COLO668 (cell line): ENCODE measurements around the gene P2RX1.

Source experiments
- DNase-seq: peaks from one replicate; lab custom pipeline; 2025; ENCODE audit not compliant: unreplicated experiment; lab: John Stamatoyannopoulos, UW

Gene P2RX1

DNA sequence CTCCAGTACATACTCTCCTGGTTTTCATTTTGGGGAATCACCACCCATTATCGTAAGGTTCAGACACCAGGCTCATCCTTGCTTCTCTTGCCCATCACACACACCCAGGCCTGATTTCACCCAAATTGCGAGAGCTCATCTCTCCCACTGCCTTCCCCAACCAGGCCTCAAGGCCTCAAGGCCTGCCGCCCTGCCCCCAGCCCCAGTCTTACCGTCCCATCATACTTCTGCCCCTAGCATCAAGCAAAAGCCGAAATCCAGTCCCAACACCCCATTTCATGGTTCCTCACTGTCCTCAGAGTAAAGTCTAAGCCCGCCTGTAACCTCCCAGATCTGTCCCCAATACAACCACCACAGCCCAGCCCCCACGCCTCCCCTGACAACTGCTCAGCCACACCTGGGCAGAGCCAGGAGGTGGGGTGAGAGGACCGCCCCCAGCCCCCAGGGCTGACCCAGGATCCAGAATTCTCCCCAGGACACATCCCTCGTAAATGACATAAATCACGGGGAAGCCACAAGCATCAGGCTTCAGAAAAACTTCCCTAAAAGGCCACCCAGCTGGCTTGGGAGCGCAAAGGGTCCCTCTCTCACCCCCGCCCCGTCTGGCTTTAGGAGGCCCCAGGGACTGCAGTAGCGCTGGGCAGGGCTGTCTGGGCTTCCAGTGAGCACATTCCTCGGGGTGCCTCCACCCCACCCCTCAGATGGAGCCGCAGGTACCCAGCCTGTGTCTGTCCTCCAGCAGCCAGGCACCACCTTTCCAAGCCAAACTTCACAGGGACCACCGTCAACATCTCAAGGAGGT is 9.6 kb upstream of the P2RX1 start:
- DNase-seq, result no peak

DNA sequence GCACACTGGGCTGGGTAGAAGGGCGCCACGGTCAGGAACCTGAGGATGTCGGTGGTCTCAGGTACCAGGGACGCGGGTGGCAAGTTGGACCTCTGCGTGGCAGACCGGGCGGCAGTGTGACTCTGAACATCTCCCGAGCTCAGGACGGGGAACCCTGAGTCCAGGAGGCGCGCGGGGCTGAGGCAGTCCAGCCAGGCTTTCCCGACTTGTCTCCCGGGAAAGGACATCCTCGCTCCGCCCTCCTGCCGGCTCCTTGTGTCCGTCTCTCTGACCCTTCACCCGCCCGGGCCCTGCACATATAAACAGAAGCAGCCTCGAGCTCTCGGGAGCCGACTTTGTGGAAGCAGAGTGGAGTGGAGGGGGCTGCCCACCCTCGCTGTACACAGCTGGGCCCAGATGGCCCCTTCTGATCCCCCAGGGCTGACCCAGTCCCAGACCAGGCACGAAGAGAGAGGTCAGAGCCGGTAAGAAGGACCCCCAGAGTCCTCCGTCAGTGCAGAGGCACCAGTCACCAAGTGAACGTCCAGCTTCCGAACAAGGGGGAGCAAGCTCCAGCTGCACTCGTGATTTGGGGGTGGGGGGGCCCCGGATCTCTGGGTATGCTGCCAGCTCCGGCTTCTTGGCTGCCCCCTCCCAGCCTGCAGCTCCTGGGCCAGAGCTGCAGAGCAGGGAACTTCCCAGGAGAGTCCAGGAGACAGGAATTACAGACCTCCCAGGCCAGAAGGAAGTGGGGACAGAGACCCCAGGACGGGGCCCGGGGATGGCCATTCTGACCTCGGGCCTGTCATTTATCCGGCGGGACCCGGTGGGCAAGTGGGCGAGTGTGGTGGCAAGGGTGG is 8.5 kb upstream of the P2RX1 start:
- no peak for DNase-seq

- DNase-seq, result peak; percentile 74
Observed at GRCh38 chr17:3923466-3924190, 7.4 kb upstream of the P2RX1 start.

- peak; percentile 31 for DNase-seq
Observed at GRCh38 chr17:3922765-3923164, 6.5 kb upstream of the P2RX1 start.

GRCh38 chr17:3921502-3922319 is 5.4 kb upstream of the P2RX1 start:
- peak; percentile 14 for DNase-seq

GRCh38 chr17:3921006-3921405 is 4.7 kb upstream of the P2RX1 start:
- DNase-seq, result peak; percentile 7

- no peak for DNase-seq
Observed at GRCh38 chr17:3919123-3919624, 2.9 kb upstream of the P2RX1 start.

DNA sequence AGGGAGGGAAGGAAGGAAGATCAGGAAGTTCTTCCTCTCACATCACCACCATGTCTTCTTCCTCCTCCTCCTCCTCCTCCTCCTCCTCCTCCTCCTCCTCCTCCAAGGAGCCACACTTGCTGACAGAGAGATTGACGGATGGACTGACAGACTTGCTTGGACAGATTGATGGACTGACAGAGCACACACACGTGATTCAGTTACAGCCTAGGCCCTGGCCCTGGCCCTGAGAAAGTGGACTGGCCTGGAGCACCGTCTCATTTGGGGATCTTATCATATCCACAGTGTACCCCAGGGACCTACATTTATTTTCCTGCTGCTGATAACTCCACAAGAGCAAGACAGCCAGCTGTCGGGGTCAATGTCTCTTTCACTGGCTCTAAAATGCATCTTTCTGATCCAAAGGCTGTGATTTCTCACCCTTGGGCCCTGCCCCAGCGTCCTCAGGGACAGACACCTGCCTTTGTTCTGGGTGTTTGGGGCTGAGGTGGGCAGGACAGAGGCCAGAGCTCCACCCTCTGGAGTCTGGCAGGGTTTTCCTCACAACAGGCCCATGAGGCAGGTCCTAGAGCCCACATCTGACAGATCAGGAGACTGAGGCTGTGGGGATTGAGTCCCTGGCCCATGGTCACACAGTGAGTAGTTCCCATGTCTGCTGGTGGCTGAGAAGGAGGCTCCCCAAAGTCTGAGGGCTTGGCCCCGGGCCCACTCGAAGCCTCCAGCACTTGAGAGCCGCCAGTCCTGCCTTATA is 2.3 kb upstream of the P2RX1 start:
- DNase-seq, result peak; percentile 5

DNA sequence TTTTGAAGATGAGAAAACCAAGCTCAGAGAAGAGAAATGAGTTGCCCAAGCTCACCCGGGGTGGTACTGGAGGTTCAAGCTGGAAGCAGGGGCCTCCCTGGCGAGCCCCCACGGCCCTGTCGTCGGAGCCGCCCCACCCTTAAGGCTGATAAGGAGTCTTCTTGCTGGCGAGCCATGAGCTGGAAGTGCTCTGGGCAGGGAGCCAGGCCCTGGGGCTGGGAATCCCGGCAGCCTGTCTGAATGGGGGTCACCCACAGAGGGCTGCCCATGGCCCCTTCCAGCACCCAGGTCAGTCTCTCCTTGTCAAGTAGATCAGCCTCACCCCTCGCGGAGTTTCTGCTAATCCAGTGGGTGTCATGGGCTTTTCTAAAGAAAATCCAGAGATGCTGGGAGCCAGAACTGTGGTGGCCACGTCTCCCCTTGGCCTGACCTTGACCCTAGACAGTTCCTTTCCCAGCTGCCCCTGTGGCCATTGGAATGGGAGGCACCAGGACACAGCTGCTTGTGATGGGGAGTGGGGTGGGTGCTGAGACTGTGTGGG is 1.2 kb upstream of the P2RX1 start:
- peak; percentile 11 for DNase-seq

DNA sequence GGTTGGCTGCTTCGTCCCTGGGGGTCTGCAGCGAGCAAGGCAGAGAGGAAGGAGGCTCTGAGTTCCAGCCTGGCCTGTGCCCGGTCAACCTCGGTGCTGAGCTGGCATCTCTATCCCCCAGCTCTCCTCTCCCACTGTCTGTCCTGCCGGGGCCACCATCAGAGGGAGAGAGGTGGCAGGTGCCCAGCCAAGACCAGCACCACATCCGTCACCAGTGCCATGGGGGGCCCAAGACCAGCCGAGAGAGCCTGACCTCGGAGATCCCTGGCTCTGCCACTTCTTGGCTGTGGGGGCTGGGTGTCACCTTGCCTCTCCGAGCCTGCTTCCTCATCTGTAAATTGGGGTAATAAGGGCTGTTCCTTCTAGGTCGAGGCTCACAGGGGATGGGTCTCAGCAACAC is 560 bp upstream of the P2RX1 start:
- DNase-seq, result no peak

GRCh38 chr17:3915581-3915994 is 677 bp downstream of the P2RX1 start:
- no peak for DNase-seq

GRCh38 chr17:3914312-3914670 is 2.0 kb downstream of the P2RX1 start:
- DNase-seq, result no peak

DNA sequence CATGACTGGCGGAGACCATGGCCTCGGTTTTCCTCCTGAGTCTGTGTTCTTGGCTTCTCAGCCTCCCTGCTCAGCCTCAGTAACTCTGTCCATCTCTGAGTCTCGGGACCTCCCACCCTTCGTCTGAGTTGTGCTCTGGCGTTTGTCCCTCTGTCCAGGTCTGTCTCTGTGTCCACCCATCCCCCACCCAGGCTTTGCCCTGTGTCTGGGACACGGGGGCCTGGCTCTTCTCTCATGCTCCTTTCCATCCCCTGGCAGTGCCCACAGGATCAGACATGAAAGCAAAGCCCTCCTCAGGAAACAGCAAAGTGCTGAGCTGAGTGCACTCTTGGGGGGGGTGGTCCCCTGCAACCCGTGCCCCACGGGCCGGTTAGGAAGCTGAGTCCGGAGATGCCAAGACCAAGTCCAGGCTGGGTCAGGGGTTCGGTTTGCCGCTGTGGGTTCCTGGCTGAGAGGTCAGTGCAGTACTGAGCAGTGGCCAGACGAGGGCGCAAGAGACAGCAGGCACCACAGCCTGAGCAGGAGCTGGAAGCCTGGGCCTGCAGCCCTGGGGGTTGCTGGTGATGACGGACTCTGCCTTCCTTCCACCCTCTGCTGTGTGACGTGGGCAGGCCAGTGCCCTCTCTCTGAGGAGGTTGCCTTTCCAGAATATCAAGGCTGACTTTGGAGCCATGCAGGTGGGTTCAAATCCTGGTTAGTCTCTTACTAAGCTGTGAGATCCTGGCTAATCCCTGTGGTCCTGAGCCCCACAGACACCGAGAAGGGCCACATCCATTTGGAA is 2.5 kb downstream of the P2RX1 start:
- DNase-seq, result peak; percentile 64

GRCh38 chr17:3912827-3913226 is 3.4 kb downstream of the P2RX1 start:
- DNase-seq, result no peak

GRCh38 chr17:3911271-3912053 is 4.8 kb downstream of the P2RX1 start:
- peak; percentile 55 for DNase-seq

DNA sequence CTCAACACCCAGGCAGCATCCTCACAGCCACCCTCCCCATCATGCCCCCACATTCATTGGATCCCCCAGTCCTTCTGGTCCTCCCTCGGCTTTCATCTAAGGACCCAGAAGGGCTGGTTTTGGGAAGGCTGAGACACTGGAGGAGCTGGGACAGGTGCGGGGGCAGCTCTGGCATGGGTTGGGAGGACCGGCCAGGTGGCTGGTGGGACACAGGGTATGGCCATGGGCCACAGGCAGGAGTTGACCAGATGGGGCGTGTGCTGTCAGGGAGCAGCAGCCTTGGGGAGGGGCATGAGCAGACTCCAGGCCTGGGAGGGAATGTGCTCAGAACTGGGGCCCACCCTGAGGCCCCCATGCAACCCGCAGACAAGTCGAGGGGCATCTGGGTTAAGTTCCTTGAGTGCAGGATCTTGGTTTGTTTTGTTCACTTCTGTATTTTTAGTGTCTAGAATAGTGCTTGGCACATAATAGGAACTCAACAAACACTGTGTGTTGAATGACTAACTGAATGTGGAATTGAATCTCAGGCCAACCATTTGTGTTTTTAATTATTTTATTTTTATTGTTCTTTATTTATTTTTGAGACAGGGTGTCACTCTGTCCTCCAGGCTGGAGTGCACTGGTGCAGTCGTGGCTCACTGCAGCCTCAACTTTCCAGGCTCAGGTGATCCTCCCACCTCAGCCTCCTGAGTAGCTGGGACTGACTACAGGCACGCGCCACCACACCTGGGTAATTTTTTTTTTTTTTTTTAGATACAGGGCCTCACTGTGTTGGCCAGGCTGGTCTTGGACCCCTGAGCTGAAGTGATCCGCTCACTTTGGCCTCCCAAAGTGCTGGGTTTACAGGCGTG is 5.6 kb downstream of the P2RX1 start:
- no peak for DNase-seq

GRCh38 chr17:3909257-3909656 is 7.0 kb downstream of the P2RX1 start:
- DNase-seq, result no peak
